Activated CD8-positive, alpha-beta memory T cell treated with anti-CD3 and anti-CD28 coated beads, Interleukin-2, amount 50 U/mL, for 1 hour (primary cell): ENCODE data around the gene AHSP.
"Not testable (repeated sequence)": the region's sequence is repeated elsewhere in the genome, so short reads cannot be mapped to it uniquely, and the experiment has no call there.

Source experiments
- DNase-seq: peaks from one replicate; pipeline ENCODE4 v3.0.0-alpha.2; 2020; ENCODE audit errors: extremely low read depth

AHSP gene

DNA sequence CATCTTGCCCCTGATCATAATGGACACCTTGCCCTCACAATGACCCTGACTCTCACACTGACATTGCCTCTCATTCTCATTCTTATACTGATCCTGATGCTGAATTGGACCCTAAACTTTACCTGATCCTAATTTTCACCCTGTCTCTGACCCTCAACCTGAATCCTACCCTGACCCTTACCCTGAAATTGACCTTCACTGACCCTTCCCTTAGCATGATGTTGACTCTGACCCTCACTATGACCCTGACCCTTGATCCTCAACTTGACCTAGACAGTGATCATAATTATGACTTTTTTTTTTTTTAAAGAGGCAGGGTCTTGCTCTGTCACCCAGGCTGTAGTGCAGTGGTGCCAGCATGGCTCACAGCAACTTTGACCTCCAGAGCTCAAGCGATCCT is 3.4 kb downstream of the AHSP start:
- no peak for DNase-seq

DNA sequence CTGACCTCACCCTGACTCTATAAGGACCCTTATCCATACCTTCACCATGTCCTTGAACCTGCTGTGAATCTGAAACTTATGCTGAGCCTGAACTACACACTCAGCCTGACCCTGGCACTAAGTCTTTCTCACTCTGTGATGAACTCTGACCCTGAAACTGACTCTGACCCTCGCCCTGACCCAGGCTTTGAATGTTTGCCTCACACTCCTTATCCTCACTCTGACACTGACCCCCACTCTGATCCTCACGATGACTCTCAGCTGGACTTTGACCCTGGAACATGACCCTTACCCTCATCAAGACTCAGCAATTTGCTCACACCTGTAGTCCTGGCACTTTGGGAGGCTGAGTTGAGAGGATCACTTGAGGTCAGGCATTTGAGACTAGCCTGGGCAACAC is 4.4 kb downstream of the AHSP start:
- DNase-seq, result no peak

DNA sequence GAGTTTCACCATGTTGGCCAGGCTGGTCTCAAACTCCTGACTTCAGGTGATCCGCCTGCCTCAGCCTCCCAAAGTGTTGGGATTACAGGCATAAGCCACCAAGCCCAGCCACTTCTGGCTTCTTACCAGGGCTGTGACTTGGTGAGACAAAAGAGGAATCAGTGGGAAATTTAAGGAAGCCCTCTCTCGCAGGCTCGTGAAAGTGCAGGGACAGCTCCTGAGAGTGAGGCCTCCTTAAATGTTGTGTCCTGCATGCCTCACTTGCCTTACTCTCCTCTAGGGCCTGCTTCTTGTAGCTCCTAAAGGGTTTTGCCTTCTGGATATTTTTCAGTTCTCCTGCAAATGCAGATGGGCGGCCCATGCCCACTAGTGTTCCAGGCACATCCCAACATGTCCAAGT is 5.2 kb downstream of the AHSP start:
- DNase-seq, result no peak

DNA sequence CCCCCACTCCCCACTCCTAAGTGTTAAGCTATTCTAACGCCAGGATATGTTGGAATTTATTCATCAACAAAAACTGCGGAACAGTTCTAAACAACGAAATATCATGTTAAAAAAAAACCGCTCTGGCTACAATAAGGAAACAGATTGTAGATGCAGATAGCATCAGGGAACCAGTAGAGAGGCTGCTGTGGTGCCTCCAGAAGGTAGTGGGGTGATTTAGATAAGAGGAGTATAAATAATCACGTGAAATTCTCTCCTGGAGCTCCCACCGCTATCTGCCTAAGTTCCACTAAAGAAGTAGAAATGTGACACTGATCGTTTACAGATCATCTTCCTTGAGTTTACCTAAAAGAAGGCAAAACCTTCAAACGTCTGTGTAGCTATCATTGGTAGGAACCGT is 8.0 kb downstream of the AHSP start:
- no peak for DNase-seq

DNA sequence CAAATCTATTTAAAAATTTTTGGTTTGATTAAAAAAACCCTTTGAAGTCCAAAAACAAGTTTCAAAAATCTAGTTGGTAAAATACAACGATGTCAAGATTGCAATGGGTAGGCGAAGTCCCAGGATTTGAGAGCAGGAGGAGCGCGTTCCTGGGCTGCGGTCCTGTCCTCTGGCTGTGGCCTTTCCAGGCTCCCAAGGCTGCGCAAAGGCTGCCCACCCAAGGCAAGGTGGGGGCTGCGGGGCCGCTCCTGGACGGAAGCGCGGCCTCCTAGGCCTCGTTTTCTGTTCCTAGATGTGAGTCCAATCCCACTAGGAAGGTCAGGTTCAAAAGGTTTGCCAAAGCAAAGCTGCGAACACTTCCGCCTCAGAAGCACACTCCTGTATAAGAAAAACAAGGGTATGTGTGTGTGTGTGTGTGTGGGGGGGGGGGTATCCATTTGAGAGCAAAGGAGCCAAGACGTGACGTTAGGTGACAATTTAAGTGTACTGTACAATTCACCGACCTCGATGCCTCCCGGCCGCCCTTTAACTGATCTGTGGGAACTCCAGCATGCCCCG is 9.2 kb downstream of the AHSP start:
- no peak for DNase-seq

DNA sequence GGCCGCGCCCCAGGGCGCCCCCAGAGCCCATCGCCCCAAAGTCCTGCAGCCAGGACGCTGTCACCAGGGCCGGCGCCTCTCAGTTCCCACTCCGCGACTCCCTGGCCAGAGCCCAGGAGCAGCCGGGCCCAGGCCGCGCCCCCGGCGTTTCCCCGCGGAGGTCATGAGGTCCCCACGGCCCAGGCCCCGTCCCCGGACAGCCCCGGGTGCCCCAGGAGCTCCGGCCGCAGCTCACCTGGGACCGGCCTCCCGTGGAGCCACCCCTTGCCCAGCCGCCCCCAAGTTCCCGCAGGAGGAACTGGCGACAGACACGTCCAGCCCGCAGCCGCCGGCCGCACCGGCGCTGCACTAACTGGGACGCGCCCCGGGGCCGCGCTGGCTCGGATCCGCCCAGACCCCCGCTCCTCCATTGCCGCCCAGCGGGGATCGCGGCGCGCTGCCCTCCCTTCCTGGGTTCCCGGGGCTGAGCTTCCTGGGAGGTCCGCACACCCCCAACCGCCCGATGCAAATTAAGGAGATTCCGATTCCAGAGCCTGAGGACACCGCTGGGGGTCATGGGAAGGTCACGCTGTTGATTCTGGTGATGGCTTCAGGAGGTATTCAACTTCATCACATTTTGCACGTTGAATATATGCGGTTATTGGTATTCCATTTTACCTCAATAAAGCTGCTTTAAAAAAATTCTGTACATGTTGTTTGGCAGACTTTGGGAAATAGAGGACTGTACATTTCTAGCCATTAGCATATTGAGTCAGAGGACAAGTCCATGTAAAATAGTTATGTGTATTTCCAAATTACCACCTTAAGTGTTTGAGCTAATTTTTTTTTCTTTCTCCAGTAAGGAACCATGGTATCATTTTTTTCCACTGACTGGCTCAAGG is 9.9 kb downstream of the AHSP start:
- no peak for DNase-seq

DNA sequence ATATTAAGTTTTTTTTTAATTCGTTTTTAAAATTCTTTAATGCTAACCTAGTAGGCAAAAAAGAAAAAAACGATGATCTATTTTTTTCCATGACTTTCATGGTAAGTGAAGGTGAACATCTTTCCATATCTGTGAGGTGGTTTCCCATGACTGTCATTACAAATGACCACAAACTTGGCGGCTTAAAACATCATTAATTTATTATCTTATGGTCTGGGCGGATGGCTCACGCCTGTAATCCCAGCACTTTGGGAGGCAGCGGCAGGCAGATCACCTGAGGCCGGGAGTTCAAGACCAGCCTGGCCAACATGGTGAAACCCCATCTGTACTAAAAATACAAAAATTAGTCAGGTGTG is 10.5 kb downstream of the AHSP start:
- not testable (repeated sequence) for DNase-seq

DNA sequence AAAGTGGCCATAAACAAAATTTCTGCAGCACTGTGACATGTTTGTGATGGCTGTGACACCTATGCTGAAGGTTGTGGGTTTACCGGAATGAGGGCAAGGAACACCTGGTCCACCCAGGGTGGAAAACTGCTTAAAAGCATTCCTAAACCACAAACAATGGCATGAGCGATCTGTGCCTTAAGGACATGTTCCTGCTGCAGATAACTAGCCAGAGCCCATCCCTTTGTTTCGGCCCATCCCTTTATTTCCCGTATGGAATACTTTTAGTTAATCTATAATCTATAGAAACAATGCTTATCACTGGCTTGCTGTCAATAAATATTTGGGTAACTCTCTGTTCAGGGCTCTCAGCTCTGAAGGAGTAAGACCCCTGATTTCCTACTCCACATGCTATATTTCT is 12.1 kb downstream of the AHSP start:
- not testable (repeated sequence) for DNase-seq

DNA sequence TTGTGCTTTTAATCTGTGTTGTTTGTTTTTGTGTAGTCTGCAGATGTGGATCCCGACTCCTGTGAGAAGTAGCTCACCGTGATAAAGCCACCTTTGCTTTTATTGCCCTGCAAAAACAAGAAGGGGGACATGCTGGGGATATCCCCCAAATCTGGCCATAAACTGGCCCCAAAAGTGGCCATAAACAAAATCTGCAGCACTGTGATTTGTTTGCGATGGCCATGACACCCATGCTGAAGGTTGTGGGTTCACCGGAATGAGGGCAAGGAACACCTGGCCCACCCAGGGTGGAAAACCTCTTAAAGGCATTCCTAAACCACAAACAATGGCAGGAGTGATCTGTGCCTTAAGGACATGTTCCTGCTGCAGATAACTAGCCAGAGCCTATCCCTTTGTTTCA is 15.1 kb downstream of the AHSP start:
- no peak for DNase-seq

DNA sequence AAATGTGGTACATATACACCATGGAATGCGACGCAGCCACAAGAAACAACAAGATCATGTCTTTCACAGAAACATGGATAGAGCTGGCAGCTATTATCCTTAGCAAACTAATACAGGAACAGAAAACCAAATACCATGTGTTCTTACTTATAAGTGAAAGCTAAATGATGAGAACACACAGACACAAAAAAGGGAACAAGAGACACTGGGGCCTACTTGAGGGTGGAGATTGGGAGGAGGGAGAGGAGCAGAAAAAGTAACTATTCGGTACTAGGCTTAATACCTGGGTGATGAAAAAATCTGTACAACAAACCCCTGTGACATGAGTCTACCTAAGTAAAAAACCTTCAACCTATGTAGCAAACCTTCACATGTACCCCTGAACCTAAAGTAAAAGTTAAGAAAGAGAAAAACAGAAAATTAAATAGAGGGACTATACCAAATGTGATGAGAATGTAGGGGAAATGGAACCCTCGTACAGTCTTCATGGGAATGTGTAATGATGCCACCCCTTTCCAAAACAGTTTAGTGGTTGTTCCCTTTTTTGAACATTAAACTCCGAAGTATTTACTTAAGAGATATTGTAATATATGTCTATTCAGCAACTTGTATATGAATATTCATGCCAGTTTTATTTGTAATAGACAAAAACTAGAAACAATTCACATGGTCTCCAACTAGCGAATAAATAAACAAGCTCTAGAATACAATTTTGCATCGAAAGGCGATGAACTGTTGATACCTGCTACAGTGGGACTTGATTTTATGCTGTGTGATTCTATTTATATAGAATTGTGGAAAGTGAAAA is 33.9 kb downstream of the AHSP start:
- no peak for DNase-seq

DNA sequence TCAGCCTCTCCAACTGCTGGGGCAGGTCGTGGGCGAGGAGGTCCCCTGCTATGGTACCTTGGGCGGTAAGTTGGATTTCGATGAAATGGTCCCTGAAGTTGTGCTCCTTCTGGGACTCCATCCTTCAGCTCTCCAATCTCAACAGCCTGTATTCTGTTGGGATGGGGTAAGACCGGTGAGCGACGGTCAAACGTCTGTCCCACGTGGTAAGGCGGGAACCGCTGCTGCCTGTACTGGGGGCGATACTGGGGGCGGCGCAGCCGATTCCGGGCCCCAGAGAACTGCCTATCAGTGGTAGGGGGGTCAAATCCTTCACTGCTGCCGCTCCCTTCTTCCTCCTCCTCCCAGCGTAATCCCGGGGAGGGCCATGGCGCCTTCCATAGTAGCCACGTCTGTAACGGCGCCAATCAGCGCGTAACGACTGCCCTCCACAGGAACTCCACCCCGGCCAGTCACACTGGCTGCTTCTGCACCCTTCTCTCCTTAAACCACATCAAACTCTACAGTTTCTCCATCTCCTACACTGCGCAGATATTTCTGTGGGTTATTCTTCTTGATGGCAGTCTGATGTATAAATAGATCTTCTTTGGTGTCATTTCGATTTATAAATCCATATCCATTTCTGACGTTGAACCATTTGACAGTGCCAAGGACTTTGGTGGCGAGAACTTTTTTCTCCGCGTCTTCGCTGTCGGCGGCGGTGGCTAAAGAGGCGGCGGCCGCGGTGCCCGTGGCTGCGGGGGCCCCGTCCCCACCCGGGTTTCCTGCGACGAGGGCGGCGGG is 41.1 kb downstream of the AHSP start:
- no peak for DNase-seq

DNA sequence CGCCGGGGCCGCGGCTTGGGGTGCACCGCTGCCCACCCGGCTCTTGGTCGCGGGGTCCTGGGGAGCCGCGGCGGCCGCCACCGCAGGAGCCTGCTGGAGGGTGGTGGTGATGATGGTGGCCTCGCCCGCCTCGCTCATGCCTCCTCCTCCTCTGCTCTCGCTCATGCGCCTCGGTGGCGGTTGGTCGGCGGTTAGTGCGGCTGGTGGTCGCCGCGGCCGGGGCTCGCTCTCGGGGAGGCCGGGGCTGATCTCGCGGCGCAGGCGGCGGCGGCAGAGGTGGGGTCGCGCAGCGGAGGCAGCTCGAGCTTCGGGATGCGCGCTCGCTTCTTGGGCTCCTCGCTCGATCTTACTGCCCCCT is 41.6 kb downstream of the AHSP start:
- no peak for DNase-seq

DNA sequence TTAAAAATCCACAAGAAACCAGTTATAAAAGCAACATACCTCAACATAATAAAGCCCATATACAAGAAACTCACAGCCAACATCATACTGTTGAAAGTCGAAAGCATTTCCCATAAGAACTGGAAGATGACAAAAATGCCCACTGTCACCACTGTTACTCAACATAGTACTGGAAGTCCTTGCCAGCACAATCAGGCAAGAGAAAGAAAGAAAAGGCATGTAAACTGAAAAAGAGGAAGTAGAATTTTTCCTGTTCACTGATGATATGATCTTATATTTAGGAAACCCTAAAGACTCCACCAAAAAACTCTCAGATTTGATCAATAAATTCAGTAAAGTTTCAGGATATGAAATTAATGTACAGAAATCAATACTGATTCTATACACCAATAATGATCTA is 45.1 kb downstream of the AHSP start:
- DNase-seq, result no peak

DNA sequence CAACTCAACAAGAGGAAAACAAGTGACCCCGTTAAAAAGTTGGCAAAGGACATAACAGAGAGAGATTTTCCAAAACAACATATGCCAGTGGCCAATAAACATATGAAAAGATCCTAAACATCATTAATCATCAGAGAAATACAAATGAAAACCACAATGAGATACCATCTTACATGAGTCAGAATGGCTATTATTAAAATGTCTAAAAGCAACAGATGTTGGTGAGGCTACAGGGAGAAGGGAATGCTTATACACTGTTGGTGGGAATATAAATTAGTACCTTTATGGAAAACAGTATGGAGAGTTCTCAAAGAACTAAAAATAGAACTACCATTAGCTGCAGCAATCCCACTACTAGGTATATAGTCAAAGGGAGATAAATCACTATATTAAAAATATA is 46.5 kb downstream of the AHSP start:
- DNase-seq, result not testable (repeated sequence)

DNA sequence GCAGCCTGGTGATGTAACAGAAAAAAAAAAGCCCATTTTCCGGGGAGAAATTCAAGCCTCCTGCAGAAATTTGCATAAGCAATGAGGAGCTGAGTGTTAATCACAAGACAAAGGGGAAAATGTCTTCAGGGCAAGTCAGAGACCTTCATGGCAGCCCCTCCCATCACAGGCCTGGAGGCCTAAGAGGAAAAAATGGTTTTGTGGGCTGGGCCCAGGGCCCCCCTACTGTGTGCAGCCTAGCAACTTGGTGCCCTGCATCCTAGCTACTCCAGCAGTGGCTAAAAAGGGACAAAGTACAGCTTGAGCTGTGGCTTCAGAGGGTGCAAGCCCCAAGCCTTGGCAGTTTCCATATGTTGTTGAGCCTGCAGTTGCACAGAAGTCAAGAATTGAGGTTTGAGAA is 49.7 kb downstream of the AHSP start:
- DNase-seq, result no peak
